Neutrophil (primary cell): ENCODE data around the gene HAPLN3.

Experiments
- H3K27ac ChIP-seq: fragments of 200-600 bp; sonication (generic); 2 replicates; pipeline ENCODE4 v1.5.1; 2016; ENCODE audit warnings: mild to moderate bottlenecking, moderate library complexity
- H3K27me3 ChIP-seq: fragments of 200-600 bp; sonication (generic); 2 replicates; pipeline ENCODE4 v1.6.0; 2016; ENCODE audit warnings: mild to moderate bottlenecking
- H3K36me3 ChIP-seq: fragments of 200-600 bp; sonication (generic); 2 replicates; pipeline ENCODE4 v1.5.1; 2017
- H3K4me1 ChIP-seq, 2 experiments: fragments of 200-600 bp in 1 of 2; sonication (generic) in 1 of 2; 1 replicate in 1 of 2; 2 replicates in 1 of 2; pipeline versions ENCODE4 v1.5.1 to v1.6.1; 2013 to 2016; ENCODE audit warnings: low read depth in 1 of 2, low read length in 1 of 2, mild to moderate bottlenecking in 1 of 2, moderate library complexity in 1 of 2; ENCODE audit not compliant: control insufficient read depth in 1 of 2, insufficient read depth in 1 of 2
- H3K4me3 ChIP-seq, 2 experiments: fragments of 200-600 bp in 1 of 2; sonication (generic) in 1 of 2; 1 replicate in 1 of 2; 2 replicates in 1 of 2; pipeline ENCODE4 v1.5.1; 2013 to 2016; ENCODE audit warnings: low read depth in 1 of 2, low read length in 1 of 2, mild to moderate bottlenecking in 1 of 2, moderate library complexity in 1 of 2
- H3K9me3 ChIP-seq: fragments of 200-600 bp; sonication (generic); 2 replicates; pipeline ENCODE4 v1.5.1; 2016
- CTCF ChIP-seq: fragments of 200-600 bp; sonication (generic); IDR thresholded peaks from 2 replicates; pipeline ENCODE4 v1.5.1; 2016; ENCODE audit warnings: antibody characterized with exemption

The HAPLN3 gene

GRCh38 chr15:88858934-88859333 is 36.4 kb downstream of the HAPLN3 start:
- no peaks in the 10 kb centered on the region for H3K4me1 ChIP-seq
- H3K27ac ChIP-seq: no peak overlapping the region
- H3K36me3 ChIP-seq: no peaks in the 10 kb centered on the region
- no peaks in the 10 kb centered on the region for H3K27me3 ChIP-seq
- no peaks in the 10 kb centered on the region for H3K9me3 ChIP-seq
- no peak overlapping the region for H3K4me3 ChIP-seq
- TF ChIP-seq CTCF: no peak

- no peak for TF ChIP-seq CTCF
- Histone ChIP-seq H3K36me3 (no peaks in the 10 kb centered on the region), H3K27me3 (peaks cover 4% of the 10 kb centered on the region), H3K27ac (no peak overlapping the region), H3K9me3 (no peaks in the 10 kb centered on the region), H3K4me1 (no peaks in the 10 kb centered on the region), H3K4me3 (no peak overlapping the region)
These were observed 42.9 kb downstream of the HAPLN3 start for GRCh38 chr15:88852476-88852875.

DNA sequence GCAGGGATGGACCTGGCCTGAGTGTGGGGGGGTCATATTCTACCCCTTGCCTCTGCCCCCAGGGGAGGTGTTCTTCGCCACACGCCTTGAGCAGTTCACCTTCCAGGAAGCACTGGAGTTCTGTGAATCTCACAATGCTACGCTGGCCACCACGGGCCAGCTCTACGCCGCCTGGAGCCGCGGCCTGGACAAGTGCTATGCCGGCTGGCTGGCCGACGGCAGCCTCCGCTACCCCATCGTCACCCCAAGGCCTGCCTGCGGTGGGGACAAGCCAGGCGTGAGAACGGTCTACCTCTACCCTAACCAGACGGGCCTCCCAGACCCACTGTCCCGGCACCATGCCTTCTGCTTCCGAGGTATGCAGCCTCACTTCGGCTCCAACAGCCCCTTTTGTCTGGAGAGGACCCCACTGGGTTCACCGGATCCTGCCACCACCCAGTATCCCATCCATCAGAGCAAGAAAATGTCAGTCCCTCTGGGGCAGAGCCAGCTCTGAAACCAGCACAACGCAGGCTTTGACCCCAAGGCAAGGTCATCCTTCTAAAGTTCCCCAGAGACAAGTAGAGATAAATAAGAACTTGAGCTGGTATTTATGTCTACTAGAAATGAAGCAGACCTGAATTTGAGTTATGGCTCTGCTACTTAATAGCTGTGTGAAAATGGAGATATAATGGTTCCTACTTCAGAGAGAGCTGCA is 45.8 kb downstream of the HAPLN3 start:
- no peaks in the 10 kb centered on the region for H3K9me3 ChIP-seq
- no peak overlapping the region for H3K27ac ChIP-seq

DNA sequence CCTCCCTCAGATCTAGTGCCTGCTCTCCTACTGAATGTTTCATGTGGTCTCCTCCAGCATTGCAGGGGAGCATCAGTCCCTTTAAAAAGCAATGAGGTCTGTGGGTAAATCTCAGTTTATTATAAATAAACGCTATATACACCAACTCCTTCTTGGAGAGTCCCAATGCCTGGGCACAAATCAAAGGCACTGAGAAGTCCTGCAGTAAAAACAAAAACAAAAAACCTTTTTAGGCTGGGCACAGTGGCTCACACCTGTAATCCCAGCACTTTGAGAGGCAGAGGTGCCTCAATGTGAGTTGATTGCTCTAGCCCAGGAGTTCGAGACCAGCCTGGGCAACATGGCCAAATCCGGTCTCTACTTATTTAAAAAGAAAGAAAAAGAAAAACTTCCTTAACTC is 47.1 kb downstream of the HAPLN3 start:
- no peaks in the 10 kb centered on the region for H3K36me3 ChIP-seq
- no peak overlapping the region for H3K4me3 ChIP-seq

More for the DNA sequence above, 45.8 kb downstream of the HAPLN3 start:
- Histone ChIP-seq H3K4me3 (no peak overlapping the region), H3K36me3 (no peaks in the 10 kb centered on the region), H3K27me3 (peaks cover 4% of the 10 kb centered on the region), H3K4me1 (no peaks in the 10 kb centered on the region)
- no peak for TF ChIP-seq CTCF

GRCh38 chr15:88847144-88847543 is 48.2 kb downstream of the HAPLN3 start:
- Histone ChIP-seq H3K27me3 (peaks cover 4% of the 10 kb centered on the region), H3K4me1 (no peaks in the 10 kb centered on the region), H3K27ac (no peak overlapping the region), H3K36me3 (no peaks in the 10 kb centered on the region), H3K9me3 (no peaks in the 10 kb centered on the region), H3K4me3 (no peak overlapping the region)
- TF ChIP-seq CTCF: no peak

More for the DNA sequence above, 47.1 kb downstream of the HAPLN3 start:
- peaks cover 4% of the 10 kb centered on the region for H3K27me3 ChIP-seq
- H3K4me1 ChIP-seq: no peaks in the 10 kb centered on the region
- H3K27ac ChIP-seq: no peak overlapping the region
- TF ChIP-seq CTCF: no peak
- no peaks in the 10 kb centered on the region for H3K9me3 ChIP-seq
